Raji (cell line): ENCODE results near the gene CSNK1G2.

Source experiments
- POLR2A ChIP-seq: IDR thresholded peaks from 2 replicates; pipeline ENCODE4 v1.6.1; 2011; ENCODE audit warnings: low read depth, low read length, control low read depth; ENCODE audit not compliant: insufficient read depth

Gene CSNK1G2

GRCh38 chr19:1949304-1950101 is 8.5 kb downstream of the CSNK1G2 start:
- no peak for TF ChIP-seq POLR2A

GRCh38 chr19:1950640-1951039 is 9.7 kb downstream of the CSNK1G2 start:
- no peak for TF ChIP-seq POLR2A

GRCh38 chr19:1952635-1953034 is 11.7 kb downstream of the CSNK1G2 start:
- TF ChIP-seq POLR2A, result no peak

- no peak for TF ChIP-seq POLR2A
These were observed 12.1 kb downstream of the CSNK1G2 start for GRCh38 chr19:1953037-1953436.

- no peak for TF ChIP-seq POLR2A
These were observed 12.6 kb downstream of the CSNK1G2 start for GRCh38 chr19:1953441-1954094.

GRCh38 chr19:1954532-1954933 is 13.6 kb downstream of the CSNK1G2 start:
- TF ChIP-seq POLR2A, result no peak

GRCh38 chr19:1955171-1956121 is 14.5 kb downstream of the CSNK1G2 start:
- TF ChIP-seq POLR2A, result no peak

- no peak for TF ChIP-seq POLR2A
These were observed 15.1 kb downstream of the CSNK1G2 start for GRCh38 chr19:1956122-1956494.

- no peak for TF ChIP-seq POLR2A
These were observed 16.0 kb downstream of the CSNK1G2 start for GRCh38 chr19:1956868-1957492.

- no peak for TF ChIP-seq POLR2A
These were observed 16.7 kb downstream of the CSNK1G2 start for GRCh38 chr19:1957562-1958248.

- no peak for TF ChIP-seq POLR2A
These were observed 19.1 kb downstream of the CSNK1G2 start for GRCh38 chr19:1959928-1960589.

- no peak for TF ChIP-seq POLR2A
These were observed 20.3 kb downstream of the CSNK1G2 start for GRCh38 chr19:1961000-1961883.

GRCh38 chr19:1962674-1963073 is 21.7 kb downstream of the CSNK1G2 start:
- no peak for TF ChIP-seq POLR2A
